ENCODE results near the gene CTLA4. TPM values are rescaled to one million over a fixed set of nuclear protein-coding genes. Genes with fewer than 3 reads are reported as not detected.

CTLA4 gene
- total and polyA plus RNA-seq, 9 of the 15 experiments (the other 6 are each of a cell fraction or from before 2014, with no cell fraction given), result 0.10 to 0.22 (median 0.11) TPM; not detected in 4

GRCh38 chr2:203842373-203842772 is 25.2 kb upstream of the CTLA4 start:
- no peak for ATAC-seq
- H3K4me3 ChIP-seq, result no peak overlapping the region
- H3K9me3 ChIP-seq (replicated peaks; ENCODE audit: control insufficient read depth, insufficient read depth, low read depth, low read length), result no peaks in the 10 kb centered on the region
- H3K4me2 ChIP-seq (ENCODE audit: insufficient read depth, low read length), result no peak overlapping the region
- H3K79me2 ChIP-seq (ENCODE audit: control insufficient read depth, insufficient read depth, low read length), result no peaks in the 10 kb centered on the region
- ChIA-PET POLR2A (no interaction called here), CTCF (ENCODE audit: low intra/inter-chr PET ratio) (no interaction called here)
- in situ Hi-C loops (cut with MboI) (no loop called here), intact Hi-C loops (cut with micrococcal nuclease) (no loop called here)
- WGBS (ENCODE audit: insufficient coverage, low coverage, missing lambda C conversion rate), result 0% methylated on average over 5 of the region's 5 CpGs
- H3K9ac ChIP-seq (ENCODE audit: insufficient read depth in 1 of 2, low read depth in 2 of 2, low read length in 2 of 2), result no peak overlapping the region
- no peaks in the 10 kb centered on the region for H4K20me1 ChIP-seq (replicated peaks; ENCODE audit: control insufficient read depth, insufficient read depth, low read length)
- TF ChIP-seq MIER1 (IDR thresholded peaks at IDR 0.05; ENCODE audit: low read depth), result no peak
- TF ChIP-seq ZFP1 (CRISPR knock-in tag; IDR thresholded peaks at IDR 0.05), result no peak
- no peaks in the 10 kb centered on the region for H3K36me3 ChIP-seq (ENCODE audit: control insufficient read depth, insufficient read depth, low read length)
- no peak overlapping the region for H3K27ac ChIP-seq (ENCODE audit: extremely low read depth, low read depth, low read length)
- H2AFZ ChIP-seq (ENCODE audit: low read depth, low read length), result no peak overlapping the region
- no TSS peak for BruUV-seq (replicated peaks)
- FAIRE-seq, result no peak
- no peaks in the 10 kb centered on the region for H3K4me1 ChIP-seq (replicated peaks in 1 of 2; ENCODE audit: control insufficient read depth in 2 of 2, insufficient read depth in 2 of 2, low read length in 2 of 2)
- no peak for DNase-seq (ENCODE audit: extremely low read depth in 1 of 4, low spot score in 3 of 4)
- H3K27me3 ChIP-seq (ENCODE audit: control insufficient read depth in 2 of 2, insufficient read depth in 2 of 2, low read length in 2 of 2), result no peaks in the 10 kb centered on the region
- H3K9me1 ChIP-seq (ENCODE audit: control insufficient read depth, insufficient read depth, low read length), result no peaks in the 10 kb centered on the region

- BruUV-seq (replicated peaks), result no TSS peak
- DNase-seq (ENCODE audit: extremely low read depth in 1 of 4, low spot score in 3 of 4) (no peak), ATAC-seq (no peak), FAIRE-seq (no peak)
- in situ Hi-C loops (cut with MboI), result no loop called here
- ChIA-PET POLR2A (interaction anchor here (0.8 kb wide), 1 partner anchor 21 kb away, joined by 3 read pairs; the partner anchor contains the start of gene CTLA4), CTCF (ENCODE audit: low intra/inter-chr PET ratio) (no interaction called here)
- Histone ChIP-seq H4K20me1 (replicated peaks; ENCODE audit: control insufficient read depth, insufficient read depth, low read length) (no peaks in the 10 kb centered on the region), H2AFZ (ENCODE audit: low read depth, low read length) (no peak overlapping the region), H3K4me2 (ENCODE audit: insufficient read depth, low read length) (no peak overlapping the region), H3K36me3 (ENCODE audit: control insufficient read depth, insufficient read depth, low read length) (no peaks in the 10 kb centered on the region), H3K9me1 (ENCODE audit: control insufficient read depth, insufficient read depth, low read length) (no peaks in the 10 kb centered on the region), H3K4me1 (replicated peaks in 1 of 2; ENCODE audit: control insufficient read depth in 2 of 2, insufficient read depth in 2 of 2, low read length in 2 of 2) (no peaks in the 10 kb centered on the region), H3K9ac (ENCODE audit: insufficient read depth in 1 of 2, low read depth in 2 of 2, low read length in 2 of 2) (no peak overlapping the region), H3K9me3 (replicated peaks; ENCODE audit: control insufficient read depth, insufficient read depth, low read depth, low read length) (no peaks in the 10 kb centered on the region), H3K27ac (ENCODE audit: extremely low read depth, low read depth, low read length) (no peak overlapping the region), H3K27me3 (ENCODE audit: control insufficient read depth in 2 of 2, insufficient read depth in 2 of 2, low read length in 2 of 2) (no peaks in the 10 kb centered on the region), H3K79me2 (ENCODE audit: control insufficient read depth, insufficient read depth, low read length) (no peaks in the 10 kb centered on the region), H3K4me3 (no peak overlapping the region)
- 10% methylated on average over 8 of the region's 8 CpGs for WGBS (ENCODE audit: insufficient coverage, low coverage, missing lambda C conversion rate)
- intact Hi-C loops (cut with micrococcal nuclease), result no loop called here
- TF ChIP-seq NR2C2 (CRISPR knock-in tag; IDR thresholded peaks at IDR 0.05) (no peak), NR2C2 (tag; IDR thresholded peaks at IDR 0.05) (no peak), MEF2A (IDR thresholded peaks at IDR 0.05; ENCODE audit: control insufficient read depth, low read depth, low read length) (no peak), TCF7 (IDR thresholded peaks at IDR 0.05; ENCODE audit: borderline replicate concordance) (no peak), GTF2E2 (tag; IDR thresholded peaks at IDR 0.05) (no peak), ZBTB11 (CRISPR knock-in tag; IDR thresholded peaks at IDR 0.05) (no peak), LEF1 (IDR thresholded peaks at IDR 0.05) (no peak), CSDE1 (IDR thresholded peaks at IDR 0.05) (no peak)
Measured at GRCh38 chr2:203846490-203847105, 21.0 kb upstream of the CTLA4 start.
